Osteoblast (primary cell): ENCODE results near the gene RSRC1. TPM values are rescaled to one million over a fixed set of nuclear protein-coding genes. Genes with fewer than 3 reads are reported as not detected.

Source experiments
- DNase-seq: peaks from one replicate; pipeline ENCODE4 v3.0.0; 2011; ENCODE audit warnings: low spot score, mixed read lengths; ENCODE audit not compliant: insufficient read length; ENCODE audit errors: missing footprints
- H2AFZ ChIP-seq: 2 replicates; pipeline ENCODE4 v1.6.0; 2011; ENCODE audit warnings: mild to moderate bottlenecking, low read length
- H3K27ac ChIP-seq: 2 replicates; pipeline ENCODE4 v1.5.1; 2011; ENCODE audit warnings: mild to moderate bottlenecking, low read depth, low read length, moderate library complexity
- H3K27me3 ChIP-seq: 2 replicates; pipeline ENCODE4 v1.6.0; 2012; ENCODE audit warnings: mild to moderate bottlenecking, control low read depth, inconsistent platforms, low read length, moderate library complexity; ENCODE audit not compliant: insufficient read depth
- H3K36me3 ChIP-seq: 2 replicates; pipeline ENCODE4 v1.5.1; 2011; ENCODE audit warnings: mild to moderate bottlenecking, low read length, control low read depth, moderate library complexity; ENCODE audit not compliant: insufficient read depth
- H3K4me1 ChIP-seq: 2 replicates; pipeline ENCODE4 v1.5.1; 2011; ENCODE audit warnings: mild to moderate bottlenecking, low read length, control low read depth, moderate library complexity; ENCODE audit not compliant: insufficient read depth
- H3K4me2 ChIP-seq: 2 replicates; pipeline ENCODE4 v1.6.0; 2011; ENCODE audit warnings: mild to moderate bottlenecking, low read length; ENCODE audit not compliant: insufficient read depth
- H3K4me3 ChIP-seq: fragments of 200-600 bp; sonication (generic); 3 replicates; pipeline ENCODE4 v1.5.1; 2012; ENCODE audit warnings: mild to moderate bottlenecking, low read length, inconsistent platforms; ENCODE audit not compliant: insufficient read depth
- H3K79me2 ChIP-seq: 2 replicates; pipeline ENCODE4 v1.6.0; 2012; ENCODE audit warnings: mild to moderate bottlenecking, low read length, control low read depth, inconsistent platforms; ENCODE audit not compliant: insufficient read depth
- H3K9me3 ChIP-seq: 2 replicates; pipeline ENCODE4 v1.5.1; 2011; ENCODE audit warnings: low read depth, low read length, control low read depth
- H4K20me1 ChIP-seq: 2 replicates; pipeline ENCODE4 v1.6.0; 2012; ENCODE audit warnings: mild to moderate bottlenecking, low read length, control low read depth; ENCODE audit not compliant: insufficient read depth
- CTCF ChIP-seq: IDR thresholded peaks from 2 replicates; pipeline ENCODE4 v1.5.1; 2011; ENCODE audit warnings: mild to moderate bottlenecking, low read depth, low read length, moderate library complexity; ENCODE audit errors: extremely low read depth
- total RNA-seq: library from RNA; depleted of rRNA; stranded (reverse); fragments of >200 nt; gene quantifications from 2 replicates; pipeline ENCODE4 v1.2.3, GENCODE V29; 2012

RSRC1 gene
- total RNA-seq, 1 donor, result 69.8 TPM

- H4K20me1 ChIP-seq, result no peaks in the 10 kb centered on the region
- no peak for DNase-seq
- H3K4me3 ChIP-seq, result no peak overlapping the region
- H3K27ac ChIP-seq, result no peak overlapping the region
- no peaks in the 10 kb centered on the region for H3K9me3 ChIP-seq
- H3K36me3 ChIP-seq, result no peaks in the 10 kb centered on the region
- TF ChIP-seq CTCF, result no peak
- H3K4me2 ChIP-seq, result no peak overlapping the region
- no peak overlapping the region for H2AFZ ChIP-seq
- no peaks in the 10 kb centered on the region for H3K4me1 ChIP-seq
- no peaks in the 10 kb centered on the region for H3K79me2 ChIP-seq
- H3K27me3 ChIP-seq, result no peaks in the 10 kb centered on the region
Observed at GRCh38 chr3:158297940-158298339, 188.1 kb downstream of the RSRC1 start.

GRCh38 chr3:158308236-158308928 is 198.5 kb downstream of the RSRC1 start:
- Histone ChIP-seq H3K27me3 (no peaks in the 10 kb centered on the region), H3K79me2 (no peaks in the 10 kb centered on the region), H4K20me1 (no peaks in the 10 kb centered on the region), H3K4me3 (no peak overlapping the region), H3K27ac (no peak overlapping the region), H3K4me1 (no peaks in the 10 kb centered on the region), H2AFZ (no peak overlapping the region), H3K4me2 (no peak overlapping the region), H3K36me3 (no peaks in the 10 kb centered on the region), H3K9me3 (no peaks in the 10 kb centered on the region)
- no peak for DNase-seq
- TF ChIP-seq CTCF, result no peak

- no peaks in the 10 kb centered on the region for H3K27me3 ChIP-seq
- H4K20me1 ChIP-seq, result no peaks in the 10 kb centered on the region
- no peaks in the 10 kb centered on the region for H3K4me1 ChIP-seq
- H3K36me3 ChIP-seq, result no peaks in the 10 kb centered on the region
- H3K79me2 ChIP-seq, result no peaks in the 10 kb centered on the region
- no peak for DNase-seq
- no peak overlapping the region for H3K4me2 ChIP-seq
- no peak overlapping the region for H3K27ac ChIP-seq
- H3K9me3 ChIP-seq, result no peaks in the 10 kb centered on the region
- no peak overlapping the region for H2AFZ ChIP-seq
- TF ChIP-seq CTCF, result no peak
- H3K4me3 ChIP-seq, result no peak overlapping the region
Observed at GRCh38 chr3:158312560-158313141, 202.8 kb downstream of the RSRC1 start.

GRCh38 chr3:158313338-158313927 is 203.5 kb downstream of the RSRC1 start:
- Histone ChIP-seq H3K9me3 (no peaks in the 10 kb centered on the region), H3K4me3 (no peak overlapping the region), H3K27me3 (no peaks in the 10 kb centered on the region), H3K79me2 (no peaks in the 10 kb centered on the region), H3K27ac (no peak overlapping the region), H3K36me3 (no peaks in the 10 kb centered on the region), H3K4me2 (no peak overlapping the region), H2AFZ (no peak overlapping the region), H4K20me1 (no peaks in the 10 kb centered on the region), H3K4me1 (no peaks in the 10 kb centered on the region)
- TF ChIP-seq CTCF, result peak; percentile 46
- no peak for DNase-seq
